GM12878 (cell line): Measurements from ENCODE around the gene CD33. TPM values are rescaled to one million over a fixed set of nuclear protein-coding genes. Genes with fewer than 3 reads are reported as not detected.

Experiments
- ATAC-seq: fragments of 200-7000 bp; cut with Tn5 transposase; 3 replicates; pipeline ENCODE4 v1.9.1; 2020; ENCODE audit warnings: mild to moderate bottlenecking, moderate library complexity
- BruUV-seq: library from RNA; stranded (reverse); fragments of 400-500 nt; replicated peaks from 2 replicates; lab custom pipeline; 2021; lab: Mats Ljungman, UMichigan
- CTCF ChIA-PET: fragments of 300-600 bp; sonication (Branson Sonifier 250); formaldehyde crosslinking; extraction: SDS; loops from one replicate; lab custom pipeline; 2021; ENCODE audit warnings: inconsistent platforms; lab: Yijun Ruan, JAX
- POLR2A ChIA-PET: fragments of 350-600 bp; formaldehyde crosslinking; extraction: SDS; loops from one replicate; lab custom pipeline; 2021; ENCODE audit warnings: inconsistent platforms; lab: Charles Lee
- RAD21 ChIA-PET: fragments of 300-600 bp; sonication (Branson Sonifier 250); formaldehyde crosslinking; loops from one replicate; lab custom pipeline; 2023; ENCODE audit warnings: antibody characterized with exemption; ENCODE audit not compliant: unreplicated experiment; lab: Charles Lee
- SMC1A ChIA-PET: fragments of 300-600 bp; sonication (Branson Sonifier 250); formaldehyde crosslinking; loops from one replicate; lab custom pipeline; 2023; ENCODE audit not compliant: unreplicated experiment, uncharacterized antibody; lab: Charles Lee
- DNase-seq: peaks from one replicate; pipeline ENCODE4 v3.0.0-alpha.2; 2011; ENCODE audit warnings: low read depth, low spot score
- FAIRE-seq: peaks from 3 replicates; lab custom pipeline; 2011; peaks lifted over from hg19 to GRCh38; lab: Jason Lieb, UNC
- H2AFZ ChIP-seq: 2 replicates; pipeline ENCODE4 v1.6.0; 2011; ENCODE audit warnings: low read depth, low read length, control low read depth; ENCODE audit not compliant: control insufficient read depth
- H3K27ac ChIP-seq: 2 replicates; pipeline ENCODE4 v1.5.1; 2011; ENCODE audit warnings: control low read depth; ENCODE audit not compliant: control insufficient read depth, insufficient read depth
- H3K27me3 ChIP-seq, 2 experiments: replicated peaks in 1 of 2; 2 replicates each; pipeline versions ENCODE4 v1.6.0 to v1.6.1; 2011; ENCODE audit warnings: low read length in 1 of 2; ENCODE audit not compliant: control insufficient read depth in 2 of 2, insufficient read depth in 2 of 2
- H3K36me3 ChIP-seq, 2 experiments: 2 replicates each; pipeline ENCODE4 v1.5.1; 2011; ENCODE audit warnings: low read length in 1 of 2; ENCODE audit not compliant: control insufficient read depth in 2 of 2, insufficient read depth in 2 of 2
- H3K4me1 ChIP-seq: 2 replicates; pipeline ENCODE4 v1.6.1; 2011; ENCODE audit warnings: mild to moderate bottlenecking, low read length, moderate library complexity, mixed read lengths; ENCODE audit not compliant: control insufficient read depth, insufficient read depth
- H3K4me2 ChIP-seq: 2 replicates; pipeline ENCODE4 v1.6.0; 2011; ENCODE audit warnings: control low read depth; ENCODE audit not compliant: control insufficient read depth, insufficient read depth
- H3K4me3 ChIP-seq: fragments of 200-600 bp; sonication (generic); 2 replicates; pipeline ENCODE4 v1.5.1; 2016
- H3K79me2 ChIP-seq: 2 replicates; pipeline ENCODE4 v1.6.0; 2011; ENCODE audit warnings: low read length; ENCODE audit not compliant: control insufficient read depth, insufficient read depth
- H3K9ac ChIP-seq: 2 replicates; pipeline ENCODE4 v1.8.0; 2011; ENCODE audit warnings: low read length, control low read depth, mixed read lengths; ENCODE audit not compliant: control insufficient read depth, insufficient read depth
- H3K9me3 ChIP-seq: replicated peaks from 3 replicates; pipeline ENCODE4 v1.5.1; 2011; ENCODE audit warnings: mild to moderate bottlenecking, low read length; ENCODE audit not compliant: control insufficient read depth, insufficient read depth
- H4K20me1 ChIP-seq: 2 replicates; pipeline ENCODE4 v1.6.0; 2011; ENCODE audit not compliant: control insufficient read depth, insufficient read depth
- CTCF ChIP-seq, 3 experiments: IDR thresholded peaks in 2 of 3; conservative IDR thresholded peaks in 1 of 3; 2 replicates each; pipeline ENCODE4 v1.5.1; 2011; ENCODE audit warnings: low read depth in 3 of 3, low read length in 3 of 3, mild to moderate bottlenecking in 3 of 3, control low read depth in 2 of 3, moderate library complexity in 2 of 3, inconsistent platforms in 1 of 3, mixed read lengths in 1 of 3; ENCODE audit not compliant: control insufficient read depth in 2 of 3, insufficient read depth in 1 of 3; ENCODE audit errors: extremely low read depth in 1 of 3
- FOS ChIP-seq: IDR thresholded peaks from 3 replicates; pipeline ENCODE4 v1.6.1; 2011; ENCODE audit warnings: borderline replicate concordance; ENCODE audit not compliant: insufficient read length; ENCODE audit errors: extremely low read depth
- GATAD2B ChIP-seq: fragments of 450-650 bp; conservative IDR thresholded peaks from 2 replicates; pipeline ENCODE4 v1.6.1; 2017; ENCODE audit warnings: low read depth, mild to moderate bottlenecking, moderate library complexity
- HDAC2 ChIP-seq: fragments of 200-600 bp; sonication (generic); IDR thresholded peaks from 2 replicates; pipeline ENCODE4 v1.6.1; 2017
- IKZF1 ChIP-seq: fragments of 450-650 bp; conservative IDR thresholded peaks from 2 replicates; pipeline ENCODE4 v1.6.1; 2017; ENCODE audit warnings: antibody characterized with exemption, mild to moderate bottlenecking
- KAT2A ChIP-seq: conservative IDR thresholded peaks from 2 replicates; pipeline ENCODE4 v1.6.1; 2011; ENCODE audit warnings: low read depth, low read length; ENCODE audit not compliant: control insufficient read depth
- NFYB ChIP-seq: IDR thresholded peaks from 2 replicates; pipeline ENCODE4 v1.6.1; 2011; ENCODE audit warnings: low read depth, mild to moderate bottlenecking, low read length, improper control_type of control experiment, moderate library complexity; ENCODE audit not compliant: insufficient read depth
- PML ChIP-seq: IDR thresholded peaks from 2 replicates; pipeline ENCODE4 v1.6.1; 2012; ENCODE audit warnings: low read length, inconsistent platforms
- RAD51 ChIP-seq: fragments of 450-650 bp; IDR thresholded peaks from 2 replicates; pipeline ENCODE4 v1.6.1; 2016; ENCODE audit warnings: moderate library complexity, mild to moderate bottlenecking, inconsistent platforms
- RBBP5 ChIP-seq: fragments of 200-600 bp; sonication (generic); conservative IDR thresholded peaks from 2 replicates; pipeline ENCODE4 v1.6.1; 2016
- SIN3A ChIP-seq: IDR thresholded peaks from 2 replicates; pipeline ENCODE4 v1.6.1; 2012; ENCODE audit warnings: low read depth, low read length, improper control_type of control experiment
- SMARCA5 ChIP-seq: fragments of 450-650 bp; IDR thresholded peaks from 2 replicates; pipeline ENCODE4 v1.6.1; 2017; ENCODE audit warnings: mild to moderate bottlenecking
- SREBF2 ChIP-seq: IDR thresholded peaks from 2 replicates; pipeline ENCODE4 v1.6.1; 2012; ENCODE audit warnings: mild to moderate bottlenecking, low read length
- YY1 ChIP-seq: IDR thresholded peaks from 2 replicates; pipeline ENCODE4 v1.6.1; 2011; ENCODE audit warnings: low read depth, mild to moderate bottlenecking, low read length
- WGBS: methylation state at CpG from one replicate; pipeline ENCODE4 v1.1.6; 2016; ENCODE audit warnings: low lambda C conversion rate; ENCODE audit not compliant: insufficient replicate concordance, insufficient coverage; ENCODE audit errors: missing lambda C conversion rate; 5-methylcytosine and 5-hydroxymethylcytosine counted together
- in situ Hi-C: fragments of 300-500 bp; cut with MboI; formaldehyde crosslinking; loops from 9 replicates; pipeline ENCODE4 v1.14.3; 2018; ENCODE audit warnings: mixed read lengths
- intact Hi-C: fragments of 100-400 bp; cut with micrococcal nuclease; formaldehyde crosslinking; loops from one replicate; pipeline ENCODE4 v1.14.2; 2022; ENCODE audit not compliant: unreplicated experiment
- polyA plus RNA-seq, 11 experiments: library from polyadenylated mRNA; depleted of rRNA in 4 of 11; unstranded in 6 of 11; stranded (reverse) in 5 of 11; fragments of >200 nt; fragmentation: Nextera tagmentation in 4 of 11; fragmentation: Illumina TruSeq in 1 of 11; extraction: Ambion mirVana in 4 of 11; extraction: Trizol in 1 of 11; gene quantifications; 1 replicate in 1 of 11; 2 replicates in 10 of 11; pipeline versions ENCODE4 v1.2.1 to v1.2.3, GENCODE V29; 2011 to 2016; ENCODE audit warnings: inconsistent platforms in 2 of 11, missing spikeins in 2 of 11, low read depth in 1 of 11
- total RNA-seq, 4 experiments: library from RNA; depleted of rRNA in 3 of 4; stranded (reverse); fragments of >200 nt in 3 of 4; fragmentation: Illumina TruSeq in 1 of 4; extraction: Trizol in 1 of 4; gene quantifications; 2 replicates each; pipeline versions ENCODE4 v1.2.1 to v1.2.3, GENCODE V29; 2013 to 2021
- TF ChIP-seq, protein P1 (sequence below): fragments of 450-650 bp; IDR thresholded peaks from 2 replicates; pipeline ENCODE4 v1.6.1; 2017; ENCODE audit warnings: low read depth, mild to moderate bottlenecking, moderate library complexity

Gene CD33
- total and polyA plus RNA-seq, 10 of the 15 experiments (the other 5 are each of a cell fraction or from before 2014, with no cell fraction given), result 0.29 to 17.9 (median 0.72) TPM; not detected in 1

GRCh38 chr19:51196181-51196580 is 28.7 kb upstream of the CD33 start:
- 0 out of 2 replicates have a peak, but pooled peaks have one; percentile 35 for TF ChIP-seq NFYB
- TF ChIP-seq RBBP5, result no peak
- DNase-seq (no peak), FAIRE-seq (no peak), ATAC-seq (no peak)
- no peaks in the 10 kb centered on the region; the same call in 2 of the 3 replicates for H3K9me3 ChIP-seq
- no peaks in the 10 kb centered on the region for H3K4me1 ChIP-seq
- SMC1A ChIA-PET, result no interaction called here
- H3K4me2 ChIP-seq, result no peak overlapping the region
- no peak overlapping the region for H3K27ac ChIP-seq
- no peaks in the 10 kb centered on the region for H3K36me3 ChIP-seq
- H4K20me1 ChIP-seq, result no peaks in the 10 kb centered on the region
- WGBS, result 29% methylated on average over 5 of the region's 5 CpGs
- no peak overlapping the region for H2AFZ ChIP-seq
- H3K9ac ChIP-seq, result no peak overlapping the region
- intact Hi-C loops, result no loop called here
- no peaks in the 10 kb centered on the region for H3K79me2 ChIP-seq
- CTCF ChIA-PET, result interaction anchor here (0.9 to 1.6 kb wide), 2 partner anchors 63 to 175 kb away, joined by 3 to 4 read pairs; no protein-coding TSS in a partner anchor
- H3K27me3 ChIP-seq, result no peaks in the 10 kb centered on the region; a peak in 1 of 4 replicates
- RAD21 ChIA-PET, result no interaction called here
- in situ Hi-C loops, result no loop called here
- POLR2A ChIA-PET, result no interaction called here
- no peak overlapping the region for H3K4me3 ChIP-seq
- BruUV-seq, result no TSS peak

- Histone ChIP-seq H3K79me2 (no peaks in the 10 kb centered on the region), H3K4me1 (no peaks in the 10 kb centered on the region), H3K27ac (no peak overlapping the region), H3K36me3 (no peaks in the 10 kb centered on the region), H3K4me3 (no peak overlapping the region), H3K4me2 (no peak overlapping the region), H3K27me3 (no peaks in the 10 kb centered on the region; a peak in 2 of 4 replicates), H2AFZ (no peak overlapping the region)
- ChIA-PET SMC1A (no interaction called here), CTCF (no interaction called here)
- ATAC-seq (no peak), FAIRE-seq (no peak)
- 56% methylated on average over 9 of the region's 9 CpGs for WGBS
- TF ChIP-seq PML (no peak), SREBF2 (no peak), RAD51 (no peak), SMARCA5 (no peak), IKZF1 (no peak), CTCF (IDR thresholded peaks at IDR 0.05 in 2 of 3, conservative IDR thresholded peaks at IDR 0.05 in 1 of 3; ENCODE audit: control insufficient read depth in 2 of 3, extremely low read depth in 1 of 3, insufficient read depth in 1 of 3, low read depth in 3 of 3, low read length in 3 of 3) (no peak), HDAC2 (no peak), KAT2A (no peak), YY1 (no peak), FOS (no peak), SIN3A (no peak), GATAD2B (no peak)
- TF ChIP-seq, protein P1, sequence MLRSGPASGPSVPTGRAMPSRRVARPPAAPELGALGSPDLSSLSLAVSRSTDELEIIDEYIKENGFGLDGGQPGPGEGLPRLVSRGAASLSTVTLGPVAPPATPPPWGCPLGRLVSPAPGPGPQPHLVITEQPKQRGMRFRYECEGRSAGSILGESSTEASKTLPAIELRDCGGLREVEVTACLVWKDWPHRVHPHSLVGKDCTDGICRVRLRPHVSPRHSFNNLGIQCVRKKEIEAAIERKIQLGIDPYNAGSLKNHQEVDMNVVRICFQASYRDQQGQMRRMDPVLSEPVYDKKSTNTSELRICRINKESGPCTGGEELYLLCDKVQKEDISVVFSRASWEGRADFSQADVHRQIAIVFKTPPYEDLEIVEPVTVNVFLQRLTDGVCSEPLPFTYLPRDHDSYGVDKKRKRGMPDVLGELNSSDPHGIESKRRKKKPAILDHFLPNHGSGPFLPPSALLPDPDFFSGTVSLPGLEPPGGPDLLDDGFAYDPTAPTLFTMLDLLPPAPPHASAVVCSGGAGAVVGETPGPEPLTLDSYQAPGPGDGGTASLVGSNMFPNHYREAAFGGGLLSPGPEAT, result no peak
- TF ChIP-seq, all 136 proteins: peak for 0
- in situ Hi-C loops (no loop called here), intact Hi-C loops (no loop called here)
- BruUV-seq, result no TSS peak
- ChIA-PET RAD21 (no interaction called here), POLR2A (no interaction called here)
- Histone ChIP-seq H4K20me1 (no peaks in the 10 kb centered on the region), H3K9ac (no peak overlapping the region), H3K9me3 (no peaks in the 10 kb centered on the region; the same call in 2 of the 3 replicates)
- DNase-seq, result no peak
These were observed 26.2 kb upstream of the CD33 start for GRCh38 chr19:51198641-51199040.
